H1 (cell line): ENCODE data around the gene SLC34A1. TPM values are rescaled to one million over a fixed set of nuclear protein-coding genes. Genes with fewer than 3 reads are reported as not detected.

Experiments used
- CTCF ChIA-PET: fragments of 300-600 bp; sonication (Branson Sonifier 250); formaldehyde crosslinking; loops from one replicate; lab custom pipeline; 2021; ENCODE audit not compliant: partially characterized antibody; lab: Charles Lee
- POLR2A ChIA-PET: fragments of 300-600 bp; sonication (Branson Sonifier 250); formaldehyde crosslinking; loops from one replicate; lab custom pipeline; 2021; ENCODE audit warnings: inconsistent platforms; ENCODE audit not compliant: partially characterized antibody; lab: Charles Lee
- DNase-seq, 2 experiments: peaks; one replicate each; pipeline versions ENCODE4 v3.0.0 to v3.0.0-alpha.2; 2010 to 2022; ENCODE audit warnings: low spot score in 2 of 2, low read depth in 1 of 2, mixed read lengths in 1 of 2
- FAIRE-seq: peaks from 2 replicates; lab custom pipeline; 2011; peaks lifted over from hg19 to GRCh38; lab: Jason Lieb, UNC
- H2AFZ ChIP-seq: 2 replicates; pipeline ENCODE4 v1.8.1; 2012; ENCODE audit warnings: low read length, inconsistent platforms
- H2AK5ac ChIP-seq: 2 replicates; pipeline ENCODE4 v1.6.1; 2013; ENCODE audit warnings: low read depth, low read length
- H2BK120ac ChIP-seq: replicated peaks from 2 replicates; pipeline ENCODE3; 2013; ENCODE audit warnings: low read depth, low read length, inconsistent platforms
- H2BK12ac ChIP-seq: 2 replicates; pipeline ENCODE4 v1.6.1; 2013; ENCODE audit warnings: low read depth, low read length
- H2BK15ac ChIP-seq: 2 replicates; pipeline ENCODE4 v1.6.1; 2013; ENCODE audit warnings: low read length
- H2BK20ac ChIP-seq: 2 replicates; pipeline ENCODE4 v1.6.1; 2013; ENCODE audit warnings: low read length
- H2BK5ac ChIP-seq: 2 replicates; pipeline ENCODE4 v1.6.1; 2013; ENCODE audit warnings: low read depth, low read length
- H3K14ac ChIP-seq: 2 replicates; pipeline ENCODE4 v1.6.1; 2013; ENCODE audit warnings: inconsistent platforms; ENCODE audit not compliant: insufficient read length
- H3K18ac ChIP-seq: 2 replicates; pipeline ENCODE4 v1.6.1; 2013; ENCODE audit warnings: low read length; ENCODE audit errors: extremely low read depth
- H3K23ac ChIP-seq: 2 replicates; pipeline ENCODE4 v1.6.1; 2013; ENCODE audit warnings: inconsistent platforms; ENCODE audit not compliant: insufficient read length
- H3K23me2 ChIP-seq: 2 replicates; pipeline ENCODE4 v1.6.1; 2013; ENCODE audit warnings: low read depth, low read length
- H3K27ac ChIP-seq: 2 replicates; pipeline ENCODE4 v1.6.1; 2011; ENCODE audit warnings: low read depth, low read length, inconsistent platforms
- H3K27me3 ChIP-seq, 4 experiments: replicated peaks in 1 of 4; 1 replicate in 1 of 4; 2 replicates in 3 of 4; pipeline versions ENCODE4 v1.6.1 to v1.8.1; 2011 to 2013; ENCODE audit warnings: low read length in 3 of 4, mild to moderate bottlenecking in 3 of 4, inconsistent platforms in 2 of 4, mixed read lengths in 2 of 4, moderate library complexity in 1 of 4; ENCODE audit not compliant: control insufficient read depth in 3 of 4, insufficient read depth in 3 of 4; ENCODE audit errors: extremely low read depth in 1 of 4
- H3K36me3 ChIP-seq, 4 experiments: 2 replicates each; pipeline versions ENCODE4 v1.6.1 to v1.8.1; 2011 to 2013; ENCODE audit warnings: mild to moderate bottlenecking in 4 of 4, low read length in 3 of 4, moderate library complexity in 2 of 4, control low read depth in 1 of 4, inconsistent platforms in 1 of 4; ENCODE audit not compliant: insufficient read depth in 4 of 4, control insufficient read depth in 2 of 4
- H3K4ac ChIP-seq: replicated peaks from 2 replicates; pipeline ENCODE3; 2013; ENCODE audit warnings: low read length, low read depth, mixed read lengths, inconsistent platforms; ENCODE audit not compliant: insufficient read length
- H3K4me1 ChIP-seq, 4 experiments: replicated peaks in 1 of 4; 1 replicate in 1 of 4; 2 replicates in 3 of 4; pipeline versions ENCODE4 v1.6.1 to v1.8.1; 2011 to 2013; ENCODE audit warnings: low read length in 3 of 4, inconsistent platforms in 2 of 4, mixed read lengths in 1 of 4; ENCODE audit not compliant: insufficient read depth in 4 of 4, control insufficient read depth in 3 of 4
- H3K4me2 ChIP-seq, 2 experiments: 2 replicates each; pipeline versions ENCODE4 v1.6.1 to v1.8.1; 2011 to 2013; ENCODE audit warnings: low read depth in 2 of 2, low read length in 2 of 2, control low read depth in 1 of 2, inconsistent platforms in 1 of 2, mild to moderate bottlenecking in 1 of 2; ENCODE audit not compliant: insufficient read depth in 1 of 2
- H3K4me3 ChIP-seq, 4 experiments: fragments of 200-600, 300-600 bp in 1 of 4; sonication (generic), shearing (Covaris generic), sonication (Bioruptor Twin) in 1 of 4; 2 replicates each; pipeline versions ENCODE4 v1.5.1 to v1.8.1; 2011 to 2016; ENCODE audit warnings: low read length in 4 of 4, low read depth in 3 of 4, control low read depth in 2 of 4, inconsistent platforms in 2 of 4, mild to moderate bottlenecking in 2 of 4, mixed read lengths in 1 of 4, moderate library complexity in 1 of 4; ENCODE audit not compliant: insufficient read depth in 2 of 4; ENCODE audit errors: extremely low read depth in 1 of 4
- H3K56ac ChIP-seq: replicated peaks from 2 replicates; pipeline ENCODE3; 2013; ENCODE audit warnings: low read depth, mild to moderate bottlenecking, mixed read lengths, low read length, inconsistent platforms; ENCODE audit not compliant: insufficient read length
- H3K79me1 ChIP-seq: 2 replicates; pipeline ENCODE4 v1.6.1; 2013; ENCODE audit warnings: low read depth, low read length, control low read depth
- H3K79me2 ChIP-seq, 2 experiments: 2 replicates each; pipeline versions ENCODE4 v1.6.1 to v1.8.1; 2012 to 2013; ENCODE audit warnings: low read length in 2 of 2, mild to moderate bottlenecking in 2 of 2, inconsistent platforms in 1 of 2; ENCODE audit not compliant: insufficient read depth in 2 of 2, control insufficient read depth in 1 of 2
- H3K9ac ChIP-seq, 4 experiments: replicated peaks in 1 of 4; 1 replicate in 1 of 4; 2 replicates in 3 of 4; pipeline versions ENCODE4 v1.6.1 to v1.8.1; 2011 to 2013; ENCODE audit warnings: low read depth in 3 of 4, low read length in 3 of 4, control low read depth in 2 of 4, mild to moderate bottlenecking in 2 of 4, moderate library complexity in 2 of 4, inconsistent platforms in 1 of 4; ENCODE audit errors: extremely low read depth in 1 of 4
- H3K9me3 ChIP-seq, 2 experiments: 2 replicates each; pipeline versions ENCODE4 v1.6.1 to v1.8.1; 2012 to 2013; ENCODE audit warnings: mild to moderate bottlenecking in 2 of 2, moderate library complexity in 2 of 2, control low read depth in 1 of 2, inconsistent platforms in 1 of 2, low read depth in 1 of 2, low read length in 1 of 2, mixed read lengths in 1 of 2; ENCODE audit not compliant: insufficient read depth in 2 of 2
- H4K20me1 ChIP-seq, 2 experiments: replicated peaks in 1 of 2; 2 replicates each; pipeline versions ENCODE3 to v1.8.1; 2011 to 2013; ENCODE audit warnings: inconsistent platforms in 2 of 2, low read length in 2 of 2, mild to moderate bottlenecking in 1 of 2; ENCODE audit not compliant: insufficient read depth in 2 of 2, control insufficient read depth in 1 of 2
- H4K5ac ChIP-seq: 2 replicates; pipeline ENCODE4 v1.6.1; 2013; ENCODE audit warnings: low read length, low read depth, mixed read lengths, inconsistent platforms; ENCODE audit not compliant: insufficient read length
- H4K8ac ChIP-seq: 2 replicates; pipeline ENCODE4 v1.8.0; 2013; ENCODE audit warnings: mild to moderate bottlenecking, moderate library complexity, low read length, inconsistent platforms; ENCODE audit not compliant: insufficient read depth; ENCODE audit errors: extremely low read depth
- H4K91ac ChIP-seq: replicated peaks from 2 replicates; pipeline ENCODE3; 2013; ENCODE audit warnings: low read length, mixed read lengths, inconsistent platforms; ENCODE audit not compliant: insufficient read length
- BCL11A ChIP-seq, 2 experiments: IDR thresholded peaks; one replicate each; pipeline ENCODE4 v1.6.1; 2011; ENCODE audit warnings: low read depth in 2 of 2, low read length in 2 of 2, mild to moderate bottlenecking in 2 of 2
- BRCA1 ChIP-seq: IDR thresholded peaks from 2 replicates; pipeline ENCODE4 v1.6.1; 2012; ENCODE audit warnings: low read depth, low read length, improper control_type of control experiment
- CHD1 ChIP-seq: IDR thresholded peaks from 2 replicates; pipeline ENCODE4 v1.6.1; 2012; ENCODE audit warnings: low read depth, low read length, improper control_type of control experiment
- CHD2 ChIP-seq: IDR thresholded peaks from 2 replicates; pipeline ENCODE4 v1.6.1; 2012; ENCODE audit warnings: low read length, improper control_type of control experiment
- CREB1 ChIP-seq: IDR thresholded peaks from 2 replicates; pipeline ENCODE4 v1.6.1; 2012; ENCODE audit warnings: inconsistent platforms
- CTCF ChIP-seq, 3 experiments: IDR thresholded peaks; 1 replicate in 2 of 3; 2 replicates in 1 of 3; pipeline versions ENCODE4 v1.5.1 to v1.6.1; 2011; ENCODE audit warnings: low read length in 3 of 3, mild to moderate bottlenecking in 3 of 3, inconsistent platforms in 2 of 3, low read depth in 1 of 3, moderate library complexity in 1 of 3; ENCODE audit not compliant: insufficient read depth in 1 of 3; ENCODE audit errors: control extremely low read depth in 1 of 3
- EP300 ChIP-seq, 2 experiments: IDR thresholded peaks; 1 replicate in 1 of 2; 2 replicates in 1 of 2; pipeline ENCODE4 v1.6.1; 2011 to 2012; ENCODE audit warnings: low read depth in 2 of 2, low read length in 2 of 2, mild to moderate bottlenecking in 2 of 2, borderline replicate concordance in 1 of 2, inconsistent platforms in 1 of 2, moderate library complexity in 1 of 2
- SIN3A ChIP-seq, 2 experiments: IDR thresholded peaks in 1 of 2; conservative IDR thresholded peaks in 1 of 2; 2 replicates each; pipeline ENCODE4 v1.6.1; 2011 to 2012; ENCODE audit warnings: low read length in 2 of 2, improper control_type of control experiment in 1 of 2, low read depth in 1 of 2, mild to moderate bottlenecking in 1 of 2
- SIRT6 ChIP-seq: IDR thresholded peaks from one replicate; pipeline ENCODE4 v1.7.1; 2012; ENCODE audit warnings: low read length, inconsistent platforms
- SRF ChIP-seq: IDR thresholded peaks from 2 replicates; pipeline ENCODE4 v1.6.1; 2011; ENCODE audit warnings: mild to moderate bottlenecking, low read depth, low read length, moderate library complexity
- whole genome bisulfite sequencing, 2 experiments: shearing (Covaris generic) in 1 of 2; methylation state at CpG; one replicate each; pipeline versions ENCODE4 v1.1.6 to v1.1.7; 2013 to 2015; ENCODE audit warnings: low lambda C conversion rate in 2 of 2, mixed read lengths in 2 of 2, inconsistent platforms in 1 of 2, low coverage in 1 of 2, missing lambda C conversion rate in 1 of 2; ENCODE audit not compliant: insufficient replicate concordance in 2 of 2, insufficient coverage in 1 of 2, insufficient read length in 1 of 2; ENCODE audit errors: extremely low coverage in 1 of 2, missing lambda C conversion rate in 1 of 2; 5-methylcytosine and 5-hydroxymethylcytosine counted together
- polyA plus RNA-seq, 7 experiments: library from polyadenylated mRNA; depleted of rRNA in 3 of 7; stranded (reverse) in 5 of 7; unstranded in 2 of 7; fragments of >200 nt in 5 of 7; fragments of 200-250 nt in 2 of 7; gene quantifications; 1 replicate in 5 of 7; 2 replicates in 1 of 7; 4 replicates in 1 of 7; pipeline versions ENCODE4 v1.2.1 to v1.2.3, GENCODE V29; 2011 to 2013; ENCODE audit warnings: missing spikeins in 2 of 7, mixed read lengths in 2 of 7
- total RNA-seq: library from RNA; stranded (reverse); fragmentation: NEBNext Ultra II Directional; extraction: Animal tissue kit (Norgen Biotek cat#: 25700); gene quantifications from 2 replicates; pipeline ENCODE4 v1.2.1, GENCODE V29; 2021

SLC34A1 gene
- total and polyA plus RNA-seq, 2 of the 8 experiments (the other 6 are each of a cell fraction or from before 2014, with no cell fraction given), result not detected

- Histone ChIP-seq H3K14ac (no peak overlapping the region), H2BK5ac (no peak overlapping the region), H3K23me2 (peaks cover 8% of the 10 kb centered on the region), H4K20me1 (peaks cover 0 to 4% of the 10 kb centered on the region in 2 experiments), H3K9me3 (no peaks in the 10 kb centered on the region), H4K8ac (no peak overlapping the region), H3K18ac (no peak overlapping the region), H2BK15ac (no peak overlapping the region), H3K4me1 (peaks cover 0 to 4% (median 3%) of the 10 kb centered on the region in 4 experiments; a peak in 4 of 7 replicates), H3K23ac (no peak overlapping the region), H2AK5ac (no peak overlapping the region), H4K5ac (no peak overlapping the region), H3K79me2 (peaks cover 5 to 10% of the 10 kb centered on the region in 2 experiments; a peak in 3 of 4 replicates), H3K36me3 (no peaks in the 10 kb centered on the region), H2BK120ac (no peak overlapping the region), H2AFZ (no peak overlapping the region), H3K27ac (no peak overlapping the region), H3K4me3 (no peak overlapping the region), H4K91ac (no peak overlapping the region), H2BK12ac (peak overlapping the region; percentile 50; the same call in 1 of the 2 replicates), H3K27me3 (peaks cover 0 to 8% (median 0%) of the 10 kb centered on the region in 4 experiments; a peak in 2 of 7 replicates), H3K79me1 (peaks cover 6% of the 10 kb centered on the region; the same call in 1 of the 2 replicates), H3K4ac (no peak overlapping the region), H2BK20ac (no peak overlapping the region), H3K56ac (no peak overlapping the region), H3K4me2 (no peak overlapping the region), H3K9ac (no peak overlapping the region)
- ChIA-PET POLR2A (interaction anchor here (0.6 to 8.1 kb wide), 3 partner anchors 10 to 117 kb away, joined by 3 to 66 read pairs (median 3); no protein-coding TSS in a partner anchor), CTCF (interaction anchor here (0.9 to 11.2 kb wide), 4 partner anchors 12 to 96 kb away, joined by 3 to 142 read pairs (median 7); no protein-coding TSS in a partner anchor)
- WGBS, 2 experiments, result 86% methylated on average over 1 of the region's 1 CpG; no CpG with 5 or more reads in 1 of the 2 experiments
- DNase-seq, result no peak
- no peak for FAIRE-seq
- TF ChIP-seq CREB1 (no peak), SRF (no peak), BCL11A (IDR thresholded peaks at IDR 0.05; ENCODE audit: low read depth in 2 of 2, low read length in 2 of 2) (no peak), EP300 (IDR thresholded peaks at IDR 0.05; ENCODE audit: borderline replicate concordance in 1 of 2, low read depth in 2 of 2, low read length in 2 of 2) (no peak), SIRT6 (no peak), CHD2 (no peak), CHD1 (no peak), SIN3A (conservative IDR thresholded peaks at IDR 0.05 in 1 of 2, IDR thresholded peaks at IDR 0.05 in 1 of 2; ENCODE audit: low read depth in 1 of 2, low read length in 2 of 2) (no peak), CTCF (IDR thresholded peaks at IDR 0.05; ENCODE audit: control extremely low read depth in 1 of 3, insufficient read depth in 1 of 3, low read depth in 1 of 3, low read length in 3 of 3) (no peak), BRCA1 (no peak)
Measured at GRCh38 chr5:177355162-177355867, 28.9 kb upstream of the SLC34A1 start.
